Neural progenitor cell (in vitro differentiated cells): ENCODE measurements around the gene FAM50B. TPM values are rescaled to one million over a fixed set of nuclear protein-coding genes. Genes with fewer than 3 reads are reported as not detected.
A peak's percentile ranks its signal among the peaks of the same experiment; 100 is the strongest.

Experiments used
- DNase-seq: peaks from one replicate; pipeline ENCODE4 v3.0.0-alpha.2; 2016; ENCODE audit warnings: low spot score
- H2AFZ ChIP-seq: fragments of 200-600 bp; sonication (generic); replicated peaks from 2 replicates; pipeline ENCODE4 v1.6.1; 2016; ENCODE audit warnings: antibody characterized with exemption
- H3F3A ChIP-seq: fragments of 200-600 bp; sonication (generic); 2 replicates; pipeline ENCODE4 v1.6.1; 2016; ENCODE audit warnings: antibody characterized with exemption, low read depth
- H3K27ac ChIP-seq: fragments of 200-600 bp; sonication (generic); 2 replicates; pipeline ENCODE4 v1.5.1; 2016; ENCODE audit warnings: mild to moderate bottlenecking
- H3K27me3 ChIP-seq: fragments of 200-600 bp; sonication (generic); 2 replicates; pipeline ENCODE4 v1.6.1; 2016; ENCODE audit warnings: mild to moderate bottlenecking, moderate library complexity
- H3K36me3 ChIP-seq: fragments of 200-600 bp; sonication (generic); 2 replicates; pipeline ENCODE4 v1.5.1; 2016
- H3K4me1 ChIP-seq: fragments of 200-600 bp; sonication (generic); 2 replicates; pipeline ENCODE4 v1.6.1; 2016; ENCODE audit warnings: mixed run types
- H3K4me2 ChIP-seq: fragments of 200-600 bp; sonication (generic); 2 replicates; pipeline ENCODE4 v1.6.1; 2016
- H3K4me3 ChIP-seq: fragments of 200-600 bp; sonication (generic); 2 replicates; pipeline ENCODE4 v1.5.1; 2016
- H3K79me2 ChIP-seq: fragments of 200-600 bp; sonication (generic); 2 replicates; pipeline ENCODE4 v1.6.1; 2016; ENCODE audit warnings: low read depth
- H3K9ac ChIP-seq: fragments of 200-600 bp; sonication (generic); 2 replicates; pipeline ENCODE4 v1.6.1; 2016
- H3K9me3 ChIP-seq: fragments of 200-600 bp; sonication (generic); 2 replicates; pipeline ENCODE4 v1.5.1; 2016; ENCODE audit warnings: low read depth
- H4K20me1 ChIP-seq: fragments of 200-600 bp; sonication (generic); 2 replicates; pipeline ENCODE4 v1.6.1; 2016; ENCODE audit warnings: low read depth
- H3K27ac Mint-ChIP-seq: 3 replicates; pipeline ENCODE4 v1.8.0; 2021; ENCODE audit warnings: mixed read lengths
- H3K27me3 Mint-ChIP-seq: 2 replicates; pipeline ENCODE4 v1.8.0; 2022; ENCODE audit warnings: low read depth, mild to moderate bottlenecking, inconsistent platforms, moderate library complexity, mixed read lengths; ENCODE audit not compliant: insufficient read depth
- H3K36me3 Mint-ChIP-seq: 3 replicates; pipeline ENCODE4 v1.8.0; 2021; ENCODE audit warnings: mixed read lengths
- H3K4me1 Mint-ChIP-seq: 3 replicates; pipeline ENCODE4 v1.8.0; 2021; ENCODE audit warnings: mixed read lengths
- H3K4me3 Mint-ChIP-seq: 3 replicates; pipeline ENCODE4 v1.8.0; 2021; ENCODE audit warnings: mild to moderate bottlenecking, moderate library complexity, mixed read lengths
- H3K9me3 Mint-ChIP-seq: 3 replicates; pipeline ENCODE4 v1.8.0; 2020; ENCODE audit warnings: mixed read lengths
- EZH2 ChIP-seq: fragments of 200-600 bp; sonication (generic); IDR thresholded peaks from 2 replicates; pipeline ENCODE4 v1.6.1; 2017; ENCODE audit warnings: antibody characterized with exemption, mild to moderate bottlenecking, moderate library complexity
- EZH2phosphoT487 ChIP-seq: fragments of 200-600 bp; sonication (generic); IDR thresholded peaks from 2 replicates; pipeline ENCODE4 v1.6.1; 2017; ENCODE audit warnings: antibody characterized with exemption
- total RNA-seq: library from RNA; depleted of rRNA; stranded (reverse); fragments of >200 nt; gene quantifications from 2 replicates; pipeline ENCODE4 v1.2.3, GENCODE V29; 2015; ENCODE audit warnings: low replicate concordance
- TF ChIP-seq, protein P1 (sequence below): fragments of 200-600 bp; sonication (generic); IDR thresholded peaks from 2 replicates; pipeline ENCODE4 v1.5.1; 2017; ENCODE audit warnings: antibody characterized with exemption, mild to moderate bottlenecking

The FAM50B gene
- total RNA-seq, 1 donor from 2014 or later = 2.8 TPM

DNA sequence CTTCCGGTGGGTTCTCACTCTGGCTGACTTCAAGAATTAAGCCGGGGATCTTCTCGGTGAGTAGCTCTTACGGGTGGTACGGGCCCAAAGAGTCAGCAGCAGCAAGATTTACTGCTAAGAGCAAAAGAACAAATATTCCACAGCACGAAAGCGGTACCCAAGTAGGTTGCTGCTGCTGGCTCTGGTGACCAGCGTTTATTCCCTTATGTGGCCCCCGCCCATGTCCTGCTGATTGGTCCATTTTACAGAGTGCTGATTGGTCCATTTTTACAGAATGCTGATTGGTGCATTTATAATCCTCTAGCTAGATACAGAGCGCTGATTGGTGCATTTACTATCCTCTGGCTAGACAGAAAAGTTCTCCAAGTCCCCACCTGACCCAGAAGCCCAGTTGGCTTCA, 44.3 kb downstream of the FAM50B start:
- Mint-ChIP-seq H3K27ac (no peak overlapping the region), H3K9me3 (peaks cover 4% of the 10 kb centered on the region), H3K27me3 (peaks cover 13% of the 10 kb centered on the region), H3K4me1 (peaks cover 16% of the 10 kb centered on the region), H3K36me3 (no peaks in the 10 kb centered on the region), H3K4me3 (peak overlapping the region; percentile 16)
- TF ChIP-seq EZH2 = no peak
- TF ChIP-seq, protein P1, sequence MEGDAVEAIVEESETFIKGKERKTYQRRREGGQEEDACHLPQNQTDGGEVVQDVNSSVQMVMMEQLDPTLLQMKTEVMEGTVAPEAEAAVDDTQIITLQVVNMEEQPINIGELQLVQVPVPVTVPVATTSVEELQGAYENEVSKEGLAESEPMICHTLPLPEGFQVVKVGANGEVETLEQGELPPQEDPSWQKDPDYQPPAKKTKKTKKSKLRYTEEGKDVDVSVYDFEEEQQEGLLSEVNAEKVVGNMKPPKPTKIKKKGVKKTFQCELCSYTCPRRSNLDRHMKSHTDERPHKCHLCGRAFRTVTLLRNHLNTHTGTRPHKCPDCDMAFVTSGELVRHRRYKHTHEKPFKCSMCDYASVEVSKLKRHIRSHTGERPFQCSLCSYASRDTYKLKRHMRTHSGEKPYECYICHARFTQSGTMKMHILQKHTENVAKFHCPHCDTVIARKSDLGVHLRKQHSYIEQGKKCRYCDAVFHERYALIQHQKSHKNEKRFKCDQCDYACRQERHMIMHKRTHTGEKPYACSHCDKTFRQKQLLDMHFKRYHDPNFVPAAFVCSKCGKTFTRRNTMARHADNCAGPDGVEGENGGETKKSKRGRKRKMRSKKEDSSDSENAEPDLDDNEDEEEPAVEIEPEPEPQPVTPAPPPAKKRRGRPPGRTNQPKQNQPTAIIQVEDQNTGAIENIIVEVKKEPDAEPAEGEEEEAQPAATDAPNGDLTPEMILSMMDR = no peak
- no peak for TF ChIP-seq EZH2phosphoT487
- peaks cover 7% of the 10 kb centered on the region for H3K4me1 ChIP-seq
- H3K9ac ChIP-seq = no peak overlapping the region
- H3K79me2 ChIP-seq = no peaks in the 10 kb centered on the region
- H4K20me1 ChIP-seq = no peaks in the 10 kb centered on the region
- no peak overlapping the region for H3K4me3 ChIP-seq
- H2AFZ ChIP-seq = no peak overlapping the region
- no peak overlapping the region for H3K27ac ChIP-seq
- H3K36me3 ChIP-seq = no peaks in the 10 kb centered on the region
- H3K4me2 ChIP-seq = no peak overlapping the region
- no peaks in the 10 kb centered on the region for H3K9me3 ChIP-seq
- H3K27me3 ChIP-seq = no peaks in the 10 kb centered on the region
- no peak for DNase-seq
- no peaks in the 10 kb centered on the region for H3F3A ChIP-seq

- H3K27me3 Mint-ChIP-seq = peaks cover 14% of the 10 kb centered on the region
- H3K9me3 Mint-ChIP-seq = peaks cover 6% of the 10 kb centered on the region
- H3K4me1 Mint-ChIP-seq = peaks cover 16% of the 10 kb centered on the region
- no peaks in the 10 kb centered on the region for H3K27me3 ChIP-seq
- no peak overlapping the region for H3K4me2 ChIP-seq
- H3K4me1 ChIP-seq = peaks cover 7% of the 10 kb centered on the region
- peak overlapping the region; percentile 16 for H3K4me3 Mint-ChIP-seq
- H3K9me3 ChIP-seq = no peaks in the 10 kb centered on the region
- no peaks in the 10 kb centered on the region for H4K20me1 ChIP-seq
- H3F3A ChIP-seq = no peaks in the 10 kb centered on the region
- TF ChIP-seq EZH2 (no peak), EZH2phosphoT487 (no peak)
- TF ChIP-seq, protein P1 = no peak
- H3K79me2 ChIP-seq = no peaks in the 10 kb centered on the region
- no peaks in the 10 kb centered on the region for H3K36me3 Mint-ChIP-seq
- H3K9ac ChIP-seq = no peak overlapping the region
- no peaks in the 10 kb centered on the region for H3K36me3 ChIP-seq
- no peak overlapping the region for H3K27ac Mint-ChIP-seq
- no peak overlapping the region for H2AFZ ChIP-seq
- no peak overlapping the region for H3K27ac ChIP-seq
- DNase-seq = no peak
- no peak overlapping the region for H3K4me3 ChIP-seq
Measured at GRCh38 chr6:3893917-3894316, 44.7 kb downstream of the FAM50B start.

DNA sequence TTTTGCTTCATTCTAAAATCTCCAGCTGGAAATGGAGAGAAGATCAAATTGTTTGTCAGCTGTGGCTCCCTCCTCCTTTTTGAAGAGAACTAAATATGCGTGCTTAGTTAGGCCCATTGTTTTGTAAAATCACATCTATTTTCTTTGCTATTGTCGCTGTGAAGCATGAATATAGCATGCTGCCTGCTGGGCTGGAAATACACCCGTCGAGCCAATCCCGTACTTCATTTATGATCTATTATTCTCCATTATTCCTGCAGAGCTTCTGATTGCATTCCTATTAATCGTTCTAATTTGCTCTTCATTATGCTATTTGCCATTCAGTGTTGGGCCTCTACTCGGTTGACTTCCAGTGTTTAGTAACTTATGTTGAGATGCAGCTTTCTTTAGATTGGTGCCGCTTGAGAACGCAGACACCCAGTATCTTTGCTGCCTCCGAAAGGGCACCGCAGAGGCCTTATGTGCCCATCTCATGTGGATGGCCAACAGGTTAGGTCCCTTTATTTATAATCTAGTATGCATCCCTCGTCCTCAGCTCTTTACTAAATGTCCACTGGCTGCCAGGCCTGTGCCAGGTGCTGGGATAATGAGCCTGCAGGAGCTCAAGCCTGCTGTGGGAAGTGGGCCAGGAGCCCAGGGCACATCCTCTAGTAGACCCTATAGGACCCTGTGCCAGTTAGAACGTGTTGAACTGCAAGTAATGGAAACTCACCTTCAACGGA, 45.6 kb downstream of the FAM50B start:
- TF ChIP-seq EZH2 = no peak
- Mint-ChIP-seq H3K4me3 (no peak overlapping the region), H3K27ac (peak overlapping the region; percentile 30), H3K4me1 (peaks cover 13% of the 10 kb centered on the region), H3K9me3 (peaks cover 8% of the 10 kb centered on the region), H3K36me3 (no peaks in the 10 kb centered on the region), H3K27me3 (peaks cover 13% of the 10 kb centered on the region)
- Histone ChIP-seq H3K9ac (no peak overlapping the region), H2AFZ (peak overlapping the region; percentile 72), H3K79me2 (no peaks in the 10 kb centered on the region), H3K4me2 (no peak overlapping the region), H4K20me1 (no peaks in the 10 kb centered on the region), H3K9me3 (no peaks in the 10 kb centered on the region), H3K4me1 (peaks cover 7% of the 10 kb centered on the region), H3K27ac (no peak overlapping the region), H3K27me3 (no peaks in the 10 kb centered on the region), H3K36me3 (no peaks in the 10 kb centered on the region), H3F3A (no peaks in the 10 kb centered on the region), H3K4me3 (no peak overlapping the region)
- no peak for DNase-seq

DNA sequence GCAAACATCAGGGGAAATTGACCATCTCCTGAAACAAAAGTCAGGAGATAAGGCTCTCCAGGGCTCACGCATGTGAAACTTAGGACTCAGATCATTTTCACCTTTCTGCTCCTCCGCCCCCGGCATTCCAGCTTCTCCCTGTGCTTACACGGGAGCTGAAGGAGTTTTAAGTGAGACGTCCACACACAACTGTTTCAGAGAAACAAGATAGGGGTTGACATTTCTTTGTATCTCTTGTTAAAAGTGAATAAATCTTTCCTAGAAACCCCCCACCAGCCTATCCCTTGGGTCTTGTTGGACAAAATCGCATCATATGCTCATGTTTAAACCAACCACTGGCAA, 46.1 kb downstream of the FAM50B start:
- no peaks in the 10 kb centered on the region for H3K79me2 ChIP-seq
- no peak for DNase-seq
- no peak overlapping the region for H3K27ac ChIP-seq
- Mint-ChIP-seq H3K9me3 (peaks cover 8% of the 10 kb centered on the region), H3K36me3 (no peaks in the 10 kb centered on the region), H3K27ac (peak overlapping the region; percentile 30), H3K4me1 (peaks cover 9% of the 10 kb centered on the region), H3K27me3 (peaks cover 13% of the 10 kb centered on the region), H3K4me3 (no peak overlapping the region)
- H3F3A ChIP-seq = no peaks in the 10 kb centered on the region
- peaks cover 7% of the 10 kb centered on the region for H3K4me1 ChIP-seq
- H3K36me3 ChIP-seq = no peaks in the 10 kb centered on the region
- TF ChIP-seq, protein P1 = no peak
- no peak for TF ChIP-seq EZH2phosphoT487
- no peak for TF ChIP-seq EZH2
- peak overlapping the region; percentile 72 for H2AFZ ChIP-seq
- H3K9ac ChIP-seq = no peak overlapping the region
- H3K9me3 ChIP-seq = no peaks in the 10 kb centered on the region
- no peak overlapping the region for H3K4me2 ChIP-seq
- H3K4me3 ChIP-seq = no peak overlapping the region
- H4K20me1 ChIP-seq = no peaks in the 10 kb centered on the region
- H3K27me3 ChIP-seq = no peaks in the 10 kb centered on the region
